Transverse colon (tissue), 4 donors: ENCODE measurements around the gene GATM.
"Not testable (repeated sequence)": the region's sequence is repeated elsewhere in the genome, so short reads cannot be mapped to it uniquely, and the experiment has no call there.

ENCODE experiments used
- POLR2A ChIP-seq: fragments of 450-650 bp; IDR thresholded peaks from one replicate; pipeline ENCODE4 v1.6.1; 2016; ENCODE audit warnings: antibody characterized with exemption, mild to moderate bottlenecking, moderate library complexity
- POLR2AphosphoS5 ChIP-seq, 3 donors: sonication (generic); formaldehyde crosslinking; IDR thresholded peaks; one replicate each; pipeline ENCODE4 v1.6.1; 2016; ENCODE audit warnings: antibody characterized with exemption in 3 of 3
- TF ChIP-seq, protein P1 (sequence below), 5 experiments: fragments of 200-600 bp in 3 of 5; fragments of 450-650 bp in 2 of 5; sonication (generic) in 3 of 5; IDR thresholded peaks; 1 replicate in 2 of 5; 2 replicates in 3 of 5; pipeline ENCODE4 v1.5.1; 2016 to 2017; ENCODE audit warnings: antibody characterized with exemption in 5 of 5, inconsistent platforms in 3 of 5, mild to moderate bottlenecking in 2 of 5, moderate library complexity in 1 of 5

GRCh38 chr15:45370042-45370441, 8.3 kb downstream of the GATM start:
- TF ChIP-seq, protein P1, sequence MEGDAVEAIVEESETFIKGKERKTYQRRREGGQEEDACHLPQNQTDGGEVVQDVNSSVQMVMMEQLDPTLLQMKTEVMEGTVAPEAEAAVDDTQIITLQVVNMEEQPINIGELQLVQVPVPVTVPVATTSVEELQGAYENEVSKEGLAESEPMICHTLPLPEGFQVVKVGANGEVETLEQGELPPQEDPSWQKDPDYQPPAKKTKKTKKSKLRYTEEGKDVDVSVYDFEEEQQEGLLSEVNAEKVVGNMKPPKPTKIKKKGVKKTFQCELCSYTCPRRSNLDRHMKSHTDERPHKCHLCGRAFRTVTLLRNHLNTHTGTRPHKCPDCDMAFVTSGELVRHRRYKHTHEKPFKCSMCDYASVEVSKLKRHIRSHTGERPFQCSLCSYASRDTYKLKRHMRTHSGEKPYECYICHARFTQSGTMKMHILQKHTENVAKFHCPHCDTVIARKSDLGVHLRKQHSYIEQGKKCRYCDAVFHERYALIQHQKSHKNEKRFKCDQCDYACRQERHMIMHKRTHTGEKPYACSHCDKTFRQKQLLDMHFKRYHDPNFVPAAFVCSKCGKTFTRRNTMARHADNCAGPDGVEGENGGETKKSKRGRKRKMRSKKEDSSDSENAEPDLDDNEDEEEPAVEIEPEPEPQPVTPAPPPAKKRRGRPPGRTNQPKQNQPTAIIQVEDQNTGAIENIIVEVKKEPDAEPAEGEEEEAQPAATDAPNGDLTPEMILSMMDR (IDR thresholded peaks at IDR 0.05), result not testable (repeated sequence)
- not testable (repeated sequence) for TF ChIP-seq POLR2A; POLR2AphosphoS5 (IDR thresholded peaks at IDR 0.05)
